MM.1S (cell line): ENCODE measurements around the gene HPSE.

ENCODE experiments used
- DNase-seq: peaks from one replicate; pipeline ENCODE4 v3.0.0-alpha.2; 2015
- H2AFZ ChIP-seq: fragments of 300-600 bp; sonication (generic); 2 replicates; pipeline ENCODE4 v1.6.0; 2016; ENCODE audit warnings: antibody characterized with exemption, low read length
- H3F3A ChIP-seq: fragments of 300-600 bp; sonication (generic); 2 replicates; pipeline ENCODE4 v1.6.1; 2016; ENCODE audit warnings: mild to moderate bottlenecking, antibody characterized with exemption, low read length, moderate library complexity, mixed read lengths; ENCODE audit not compliant: insufficient read depth
- H3K27ac ChIP-seq: fragments of 300-600 bp; sonication (generic); 2 replicates; pipeline ENCODE4 v1.5.1; 2016; ENCODE audit warnings: mild to moderate bottlenecking, low read length
- H3K27me3 ChIP-seq: fragments of 300-600 bp; sonication (generic); replicated peaks from 2 replicates; pipeline ENCODE4 v1.6.0; 2016; ENCODE audit warnings: low read length; ENCODE audit not compliant: insufficient read depth
- H3K36me3 ChIP-seq: fragments of 300-600 bp; sonication (generic); replicated peaks from 2 replicates; pipeline ENCODE4 v1.6.1; 2016; ENCODE audit warnings: mild to moderate bottlenecking, low read length, mixed read lengths; ENCODE audit not compliant: insufficient read depth
- H3K4me1 ChIP-seq: fragments of 300-600 bp; sonication (generic); 2 replicates; pipeline ENCODE4 v1.6.1; 2016; ENCODE audit warnings: low read length, mixed read lengths
- H3K4me2 ChIP-seq: fragments of 300-600 bp; sonication (generic); 2 replicates; pipeline ENCODE4 v1.6.0; 2016; ENCODE audit warnings: low read depth, low read length
- H3K4me3 ChIP-seq: fragments of 300-600 bp; sonication (generic); 2 replicates; pipeline ENCODE4 v1.5.1; 2016; ENCODE audit warnings: low read length, mixed read lengths
- H3K79me2 ChIP-seq: fragments of 300-600 bp; sonication (generic); 2 replicates; pipeline ENCODE4 v1.6.1; 2016; ENCODE audit warnings: mixed run types, low read length, mixed read lengths
- H3K9ac ChIP-seq: fragments of 300-600 bp; sonication (generic); 2 replicates; pipeline ENCODE4 v1.6.1; 2016; ENCODE audit warnings: low read length, mixed read lengths
- H3K9me2 ChIP-seq: fragments of 300-600 bp; sonication (generic); replicated peaks from 2 replicates; pipeline ENCODE4 v1.6.1; 2016; ENCODE audit warnings: mild to moderate bottlenecking, low read length, mixed read lengths; ENCODE audit not compliant: insufficient read depth
- H3K9me3 ChIP-seq: fragments of 300-600 bp; sonication (generic); replicated peaks from 2 replicates; pipeline ENCODE4 v1.6.1; 2016; ENCODE audit warnings: mild to moderate bottlenecking, low read length, mixed read lengths; ENCODE audit not compliant: insufficient read depth
- H4K20me1 ChIP-seq: fragments of 300-600 bp; sonication (generic); 2 replicates; pipeline ENCODE4 v1.6.1; 2016; ENCODE audit warnings: mild to moderate bottlenecking, low read length, moderate library complexity, mixed read lengths; ENCODE audit not compliant: insufficient read depth
- EZH2 ChIP-seq: fragments of 300-600 bp; sonication (generic); optimal IDR thresholded peaks from 2 replicates; pipeline ENCODE3; 2017; ENCODE audit warnings: low read depth, mild to moderate bottlenecking, antibody characterized with exemption, low read length, mixed read lengths
- EZH2phosphoT487 ChIP-seq: fragments of 300-600 bp; sonication (generic); IDR thresholded peaks from 2 replicates; pipeline ENCODE4 v1.6.1; 2018; ENCODE audit warnings: antibody characterized with exemption, low read length
- TF ChIP-seq, protein P1 (sequence below): fragments of 300-600 bp; sonication (generic); IDR thresholded peaks from 2 replicates; pipeline ENCODE4 v1.5.1; 2016; ENCODE audit warnings: antibody characterized with exemption, low read length, mixed read lengths

HPSE gene

DNA sequence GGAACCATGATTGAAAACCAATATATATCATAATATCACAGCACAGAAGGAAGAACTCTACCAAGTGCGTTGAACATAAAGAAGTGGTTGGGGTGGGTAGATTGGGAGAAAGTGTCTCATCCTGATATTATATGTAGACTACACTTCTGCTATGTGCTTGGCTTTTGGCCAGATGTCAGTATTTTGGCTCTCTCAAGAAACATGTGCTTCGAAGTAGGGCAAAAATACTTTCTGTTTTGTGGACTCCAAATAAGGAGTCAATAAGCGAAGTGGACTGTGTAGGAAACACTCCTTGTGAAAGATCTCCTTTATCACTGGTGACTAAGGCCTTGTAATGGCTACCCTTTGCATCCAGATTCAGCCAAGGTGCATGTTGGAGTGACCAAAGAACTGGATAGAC, 7.8 kb upstream of the HPSE start:
- Histone ChIP-seq H4K20me1 (no peaks in the 10 kb centered on the region), H3K9me3 (no peaks in the 10 kb centered on the region), H3K4me2 (no peak overlapping the region), H3K4me3 (no peak overlapping the region), H3K9ac (no peak overlapping the region), H2AFZ (no peak overlapping the region), H3K36me3 (no peaks in the 10 kb centered on the region), H3F3A (peaks cover 12% of the 10 kb centered on the region), H3K79me2 (no peaks in the 10 kb centered on the region), H3K9me2 (no peaks in the 10 kb centered on the region), H3K4me1 (peaks cover 15% of the 10 kb centered on the region), H3K27me3 (no peaks in the 10 kb centered on the region), H3K27ac (no peak overlapping the region)
- TF ChIP-seq EZH2 (no peak), EZH2phosphoT487 (no peak)
- TF ChIP-seq, protein P1, sequence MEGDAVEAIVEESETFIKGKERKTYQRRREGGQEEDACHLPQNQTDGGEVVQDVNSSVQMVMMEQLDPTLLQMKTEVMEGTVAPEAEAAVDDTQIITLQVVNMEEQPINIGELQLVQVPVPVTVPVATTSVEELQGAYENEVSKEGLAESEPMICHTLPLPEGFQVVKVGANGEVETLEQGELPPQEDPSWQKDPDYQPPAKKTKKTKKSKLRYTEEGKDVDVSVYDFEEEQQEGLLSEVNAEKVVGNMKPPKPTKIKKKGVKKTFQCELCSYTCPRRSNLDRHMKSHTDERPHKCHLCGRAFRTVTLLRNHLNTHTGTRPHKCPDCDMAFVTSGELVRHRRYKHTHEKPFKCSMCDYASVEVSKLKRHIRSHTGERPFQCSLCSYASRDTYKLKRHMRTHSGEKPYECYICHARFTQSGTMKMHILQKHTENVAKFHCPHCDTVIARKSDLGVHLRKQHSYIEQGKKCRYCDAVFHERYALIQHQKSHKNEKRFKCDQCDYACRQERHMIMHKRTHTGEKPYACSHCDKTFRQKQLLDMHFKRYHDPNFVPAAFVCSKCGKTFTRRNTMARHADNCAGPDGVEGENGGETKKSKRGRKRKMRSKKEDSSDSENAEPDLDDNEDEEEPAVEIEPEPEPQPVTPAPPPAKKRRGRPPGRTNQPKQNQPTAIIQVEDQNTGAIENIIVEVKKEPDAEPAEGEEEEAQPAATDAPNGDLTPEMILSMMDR = no peak
- no peak for DNase-seq

DNA sequence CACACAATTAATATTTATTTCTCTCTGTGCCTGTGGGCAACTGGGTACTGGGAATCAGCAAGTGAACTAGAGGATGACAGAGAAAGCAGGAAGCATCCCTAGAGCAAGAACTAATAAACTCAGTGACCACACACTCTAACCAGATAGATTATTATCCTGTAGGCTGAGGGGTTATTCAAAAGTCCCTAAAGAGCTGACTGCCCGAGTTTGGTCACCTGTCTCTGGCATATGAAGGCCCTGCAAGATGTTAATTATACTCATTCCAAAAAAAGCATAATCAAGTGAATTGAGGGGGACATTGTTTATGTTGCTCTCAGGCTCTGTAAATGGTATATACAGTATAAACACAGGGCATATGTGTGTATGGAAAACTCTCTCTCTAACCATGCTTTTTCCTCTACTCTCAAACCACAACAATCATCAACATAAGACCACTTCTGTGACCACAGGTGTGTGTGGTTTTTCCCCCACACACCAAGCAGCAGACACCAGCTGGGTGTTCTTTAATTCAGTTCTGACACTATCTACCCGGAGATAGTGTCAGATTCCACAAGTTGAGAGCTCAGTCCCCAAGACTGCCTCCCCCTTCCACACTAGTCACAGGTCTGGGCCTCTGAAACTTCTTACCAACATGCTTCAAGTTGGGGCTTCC, 6.2 kb upstream of the HPSE start:
- Histone ChIP-seq H3K4me3 (no peak overlapping the region), H4K20me1 (no peaks in the 10 kb centered on the region), H3K79me2 (no peaks in the 10 kb centered on the region), H3K4me1 (peaks cover 15% of the 10 kb centered on the region), H3K27me3 (no peaks in the 10 kb centered on the region), H3K9me2 (no peaks in the 10 kb centered on the region), H3F3A (peaks cover 12% of the 10 kb centered on the region), H3K9me3 (no peaks in the 10 kb centered on the region), H3K27ac (peak overlapping the region; percentile 13; the same call in 1 of the 2 replicates), H2AFZ (no peak overlapping the region), H3K9ac (no peak overlapping the region), H3K36me3 (no peaks in the 10 kb centered on the region), H3K4me2 (peak overlapping the region; percentile 31; the same call in 1 of the 2 replicates)
- peak; percentile 87 for DNase-seq
- TF ChIP-seq, protein P1 = no peak
- TF ChIP-seq EZH2 = no peak
- TF ChIP-seq EZH2phosphoT487 = no peak

DNA sequence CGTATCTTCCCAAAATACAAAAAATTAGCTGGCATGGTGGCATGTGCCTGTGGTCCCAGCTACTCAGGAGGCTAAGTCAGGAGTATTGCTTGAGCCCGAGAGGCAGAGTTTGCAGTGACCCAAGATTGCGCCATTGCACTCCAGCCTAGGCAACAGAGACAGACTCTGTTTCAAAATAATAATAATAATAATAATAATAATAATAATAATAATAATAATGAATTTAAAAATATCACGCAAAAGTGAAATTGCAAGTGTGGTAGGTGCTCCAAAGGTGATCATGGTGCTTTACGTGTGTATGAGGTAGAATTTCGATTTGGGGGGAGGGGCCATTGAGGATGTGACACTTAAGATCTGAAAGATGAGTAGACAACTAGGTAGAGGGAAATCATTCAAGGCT, 4.9 kb upstream of the HPSE start:
- Histone ChIP-seq H3K36me3 (no peaks in the 10 kb centered on the region), H3K9me2 (no peaks in the 10 kb centered on the region), H3K9ac (no peak overlapping the region), H3F3A (peaks cover 21% of the 10 kb centered on the region), H4K20me1 (no peaks in the 10 kb centered on the region), H3K27me3 (no peaks in the 10 kb centered on the region), H3K79me2 (no peaks in the 10 kb centered on the region), H3K27ac (no peak overlapping the region), H3K9me3 (no peaks in the 10 kb centered on the region), H3K4me2 (no peak overlapping the region), H3K4me3 (no peak overlapping the region), H3K4me1 (peaks cover 18% of the 10 kb centered on the region), H2AFZ (no peak overlapping the region)
- TF ChIP-seq EZH2 = no peak
- TF ChIP-seq, protein P1 = no peak
- TF ChIP-seq EZH2phosphoT487 = no peak
- DNase-seq = no peak
